HG02840 (cell line): ENCODE measurements around the gene MTMR3.

ENCODE experiments used
- ATAC-seq: cut with Tn5 transposase; IDR thresholded peaks from one replicate; pipeline ENCODE4 v1.9.1; 2021; ENCODE audit warnings: mild to moderate bottlenecking, moderate library complexity, moderate number of reproducible peaks; ENCODE audit not compliant: unreplicated experiment, low FRiP score

MTMR3 gene

GRCh38 chr22:29912605-29913398 is 29.8 kb downstream of the MTMR3 start:
- ATAC-seq: no peak

GRCh38 chr22:29914165-29914564 is 31.2 kb downstream of the MTMR3 start:
- no peak for ATAC-seq

DNA sequence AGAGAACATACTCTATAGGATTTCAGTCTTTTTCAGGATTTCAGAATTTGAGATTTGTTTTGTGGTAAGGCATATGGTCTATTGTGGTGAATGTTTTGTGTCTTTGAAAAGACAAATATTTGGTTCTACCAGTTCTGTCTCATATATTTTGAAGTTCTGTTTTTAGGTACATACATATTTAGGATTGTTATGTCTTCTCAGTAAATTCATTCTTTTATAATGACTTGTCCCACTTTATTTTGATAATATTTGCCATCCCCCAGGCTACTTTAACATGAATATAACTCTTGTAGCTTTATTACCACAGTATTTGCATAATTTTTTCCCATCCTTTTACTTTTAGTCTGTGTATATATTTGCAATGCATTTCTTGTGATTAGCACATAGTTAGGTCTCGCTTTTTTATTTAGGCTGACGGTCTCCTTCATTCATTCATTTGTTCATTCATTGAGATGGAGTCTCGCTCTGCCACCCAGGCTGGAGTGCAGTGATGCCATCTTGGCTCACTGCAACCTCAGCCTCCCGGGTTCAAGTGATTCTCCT is 32.1 kb downstream of the MTMR3 start:
- no peak for ATAC-seq

- no peak for ATAC-seq
Observed at GRCh38 chr22:29916007-29916544, 33.1 kb downstream of the MTMR3 start.

DNA sequence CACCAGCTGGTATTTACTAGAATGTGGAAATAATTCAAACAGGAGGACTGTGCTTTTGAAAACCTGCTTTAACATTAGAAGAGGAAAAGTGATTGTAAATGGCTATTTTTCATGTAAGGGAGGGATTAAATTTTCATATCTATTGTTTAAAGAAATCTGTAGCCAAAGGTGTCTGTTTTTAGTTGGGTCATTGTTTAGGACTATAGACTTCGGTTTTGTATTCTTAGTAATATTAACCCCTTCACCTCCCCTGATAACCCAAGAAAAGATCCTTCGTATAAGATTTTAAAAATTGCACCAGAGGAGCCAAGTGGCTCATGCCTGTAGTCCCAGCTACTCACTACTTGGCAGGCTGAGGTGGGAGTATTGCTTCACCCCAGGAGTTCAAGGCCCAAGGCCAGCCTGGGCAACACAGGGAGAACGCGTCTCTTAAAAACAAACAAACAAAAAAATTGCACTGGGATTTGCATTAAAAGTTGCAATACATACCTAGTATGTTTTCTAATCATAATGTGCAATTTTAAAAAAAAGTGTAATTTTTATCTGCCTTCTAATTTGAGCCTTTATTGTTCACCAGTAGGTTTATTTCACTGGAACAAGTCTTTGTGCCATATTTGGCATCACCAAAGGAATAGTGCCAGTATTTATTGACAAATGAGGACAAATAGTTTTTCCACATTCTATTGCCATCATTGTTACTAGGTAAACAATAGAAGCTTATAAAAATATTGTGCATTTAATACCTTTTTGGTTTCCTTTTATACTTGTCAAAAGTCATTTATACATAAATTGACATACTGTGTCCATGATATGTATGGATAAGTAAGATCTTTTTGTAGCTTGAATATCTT is 34.3 kb downstream of the MTMR3 start:
- no peak for ATAC-seq

DNA sequence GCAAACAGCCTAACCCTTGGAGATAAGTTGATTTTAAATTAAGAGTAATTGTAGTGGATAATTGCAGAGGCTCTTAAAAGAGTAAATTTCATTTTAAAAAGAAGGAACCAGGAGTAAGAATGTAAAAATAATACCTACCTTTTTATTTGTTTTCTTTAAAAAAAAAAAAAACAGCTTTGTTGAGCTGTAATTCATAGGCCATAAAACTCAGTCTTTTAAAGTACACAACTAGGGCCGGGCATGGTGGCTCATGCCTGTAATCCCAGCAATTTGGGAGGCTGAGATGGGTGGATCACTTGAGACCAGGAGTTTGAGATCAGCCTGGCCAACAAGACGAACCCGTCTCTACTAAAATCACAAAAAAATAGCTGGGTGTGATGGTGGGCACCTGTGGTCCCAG is 42.4 kb downstream of the MTMR3 start:
- no peak for ATAC-seq

GRCh38 chr22:29926057-29926456 is 43.1 kb downstream of the MTMR3 start:
- ATAC-seq: no peak

GRCh38 chr22:29932136-29932535 is 49.2 kb downstream of the MTMR3 start:
- no peak for ATAC-seq

- no peak for ATAC-seq
Observed at GRCh38 chr22:29933619-29934018, 50.6 kb downstream of the MTMR3 start.

- no peak for ATAC-seq
Observed at GRCh38 chr22:29934596-29934995, 51.6 kb downstream of the MTMR3 start.

DNA sequence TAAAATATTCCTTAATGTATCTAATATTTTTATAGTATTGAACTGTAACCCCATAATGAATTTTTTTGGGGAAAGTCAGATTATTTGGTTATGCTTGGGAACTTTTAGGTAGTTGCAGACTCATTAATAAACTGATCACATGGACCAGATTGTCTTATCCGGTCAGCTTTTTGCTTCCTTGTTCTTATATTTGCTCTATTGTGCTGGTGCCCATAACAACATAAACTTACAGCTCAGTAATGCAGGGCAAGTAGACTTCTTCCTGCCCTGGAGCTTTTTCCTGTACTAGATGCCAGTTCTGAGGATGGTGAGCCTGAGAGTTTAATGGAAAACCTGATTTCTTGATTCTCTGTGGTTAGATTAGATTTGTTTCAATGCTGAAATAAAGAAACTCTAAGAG is 53.2 kb downstream of the MTMR3 start:
- no peak for ATAC-seq

- peak; percentile 77 for ATAC-seq
Observed at GRCh38 chr22:29937940-29938693, 55.1 kb downstream of the MTMR3 start.

GRCh38 chr22:29940526-29940925 is 57.6 kb downstream of the MTMR3 start:
- ATAC-seq: no peak

DNA sequence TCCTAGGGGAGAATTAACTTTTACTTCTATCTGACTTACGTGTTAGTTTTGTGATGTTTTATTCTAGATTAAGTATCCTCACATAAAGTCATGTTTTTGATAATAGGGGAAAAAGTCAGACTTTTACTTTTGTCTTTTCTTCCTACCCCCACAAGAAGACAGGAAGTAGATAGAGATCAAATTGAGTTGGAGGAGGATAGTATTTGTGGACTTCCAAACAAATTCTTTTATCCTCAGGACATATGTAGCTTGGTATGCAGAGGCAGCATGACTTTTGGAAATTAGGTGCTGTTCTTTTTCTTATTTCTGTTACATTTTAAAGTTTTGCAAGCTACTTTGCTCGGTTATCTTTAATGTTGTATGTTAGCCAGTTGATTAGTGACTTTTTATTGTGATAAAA is 61.4 kb downstream of the MTMR3 start:
- ATAC-seq: no peak

DNA sequence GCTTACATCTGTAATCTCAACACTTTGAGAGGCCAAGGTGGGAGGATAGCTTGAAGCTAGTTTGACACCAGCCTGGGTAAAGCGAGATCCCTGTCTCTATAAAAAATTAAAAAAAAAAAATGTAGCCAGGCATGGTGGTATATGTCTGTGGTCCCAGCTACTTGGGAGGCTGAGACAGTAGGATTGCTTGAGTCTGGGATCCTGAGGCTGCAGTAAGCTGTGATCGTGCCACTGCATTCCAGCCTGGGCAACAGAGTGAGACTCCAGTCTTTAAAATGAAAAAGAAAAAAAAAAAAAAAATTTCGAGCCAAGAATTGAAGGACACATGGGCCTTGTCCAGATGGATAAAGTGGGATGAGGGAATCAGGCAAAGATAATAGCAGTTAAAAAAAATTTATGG is 62.5 kb downstream of the MTMR3 start:
- ATAC-seq: no peak

DNA sequence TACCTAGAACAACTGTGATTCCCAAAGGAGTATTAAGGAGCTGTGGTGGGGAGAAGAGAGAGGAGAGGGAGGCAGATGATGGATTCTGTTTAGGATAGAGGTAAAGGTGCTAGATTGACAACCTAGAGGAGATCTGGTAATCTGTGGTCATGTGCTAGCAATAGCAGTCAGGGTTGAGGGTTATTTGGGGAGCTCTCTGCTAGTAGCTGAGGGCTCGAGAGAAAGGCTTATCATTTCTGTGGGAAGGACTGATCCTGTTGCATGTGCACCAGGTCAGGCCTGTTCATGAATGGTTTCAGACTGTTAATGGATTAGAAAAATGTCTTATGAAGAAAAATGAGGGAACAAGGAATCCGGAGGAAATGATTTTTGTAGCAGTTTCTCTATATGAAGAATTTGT is 63.2 kb downstream of the MTMR3 start:
- ATAC-seq: no peak

DNA sequence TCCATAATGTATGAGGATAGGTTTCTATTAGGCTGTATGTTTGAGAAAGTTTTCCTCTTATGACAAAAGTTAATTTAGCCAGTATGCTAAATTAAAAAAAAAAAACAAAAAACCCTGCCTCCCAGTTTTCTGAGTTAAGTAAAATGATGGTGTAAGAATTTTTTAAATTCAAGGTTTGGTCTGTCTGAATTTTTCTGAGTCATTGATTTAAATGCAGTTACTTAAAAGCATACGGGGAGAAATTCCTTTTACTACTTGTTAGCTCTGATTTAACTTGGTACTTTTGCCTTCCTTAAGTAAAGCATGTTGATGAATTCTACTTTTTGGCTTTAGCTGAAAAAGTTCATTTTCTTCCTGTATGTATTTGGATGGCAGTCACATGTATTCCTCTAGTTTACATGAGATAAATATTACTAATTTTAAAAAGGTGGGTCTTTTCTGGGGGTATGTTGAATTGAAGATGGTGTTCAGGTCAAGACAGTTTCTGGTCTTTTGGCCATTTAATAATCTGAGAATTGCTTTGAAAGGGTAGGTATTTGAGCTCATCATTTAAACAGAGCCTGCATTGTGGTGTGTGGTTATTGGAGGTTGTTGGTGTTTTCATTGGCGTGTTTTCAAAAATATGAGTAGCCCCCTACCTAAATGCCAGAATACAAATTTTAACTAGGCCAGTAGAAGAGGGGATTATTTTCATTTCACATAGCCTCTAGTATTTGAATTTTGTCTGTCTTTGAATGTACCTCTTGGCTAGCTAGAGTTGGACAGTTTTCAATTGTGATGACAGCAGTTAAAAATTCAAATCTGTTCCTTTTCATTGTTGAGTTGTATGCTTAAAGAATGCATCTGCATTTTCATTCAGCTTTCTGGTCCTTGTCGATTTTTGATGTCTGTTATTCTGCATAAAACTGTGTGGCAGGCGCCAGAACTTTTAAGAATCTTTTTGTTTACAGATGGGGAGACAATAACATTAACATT is 64.7 kb downstream of the MTMR3 start:
- no peak for ATAC-seq

DNA sequence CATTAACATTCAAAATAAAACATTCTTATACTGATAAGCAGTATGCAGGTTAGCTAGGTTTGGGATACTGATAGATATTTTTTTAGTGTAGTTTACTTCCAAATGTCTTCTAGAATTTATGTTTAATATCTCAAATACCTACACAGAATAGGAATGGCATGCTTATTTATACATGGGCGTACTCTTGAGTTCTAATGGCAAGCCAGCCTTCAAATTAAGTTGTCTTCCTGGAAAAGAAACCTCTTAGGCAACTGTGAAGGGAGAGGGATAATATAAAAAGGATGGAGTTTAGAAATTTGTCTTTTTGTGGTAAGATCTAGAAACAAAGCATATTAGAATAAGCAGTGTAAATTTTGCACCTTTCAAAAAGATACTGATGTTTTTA is 65.4 kb downstream of the MTMR3 start:
- ATAC-seq: no peak

DNA sequence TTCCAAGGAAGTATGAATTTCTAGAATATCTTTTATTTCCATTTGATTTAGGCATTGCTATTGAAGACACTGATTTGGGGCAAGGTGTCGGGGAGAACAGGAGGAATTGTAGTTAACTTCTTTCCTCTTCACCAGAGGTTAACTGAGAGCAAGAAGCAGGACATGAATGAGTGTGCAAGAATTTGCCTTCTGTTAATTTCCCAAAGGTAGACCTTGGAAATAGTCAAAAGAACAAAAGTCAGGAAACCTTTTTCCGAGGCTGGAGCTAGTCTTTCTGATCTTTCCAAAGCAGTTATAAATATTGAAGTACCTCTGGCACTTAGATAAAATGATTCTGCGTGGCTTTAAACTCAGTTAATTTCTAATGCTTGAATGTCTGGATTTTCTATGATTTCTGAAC is 66.9 kb downstream of the MTMR3 start:
- ATAC-seq: no peak
